Uterus (tissue), 4 donors: ENCODE measurements around the gene KLK2. TPM values are rescaled to one million over a fixed set of nuclear protein-coding genes. Genes with fewer than 3 reads are reported as not detected.

Experiments
- DNase-seq, 2 donors: peaks; one replicate each; pipeline ENCODE4 v3.0.0-alpha.2; 2019 to 2020
- H3K27ac ChIP-seq, 2 donors: fragments of 200-600 bp; sonication (generic); 1 replicate in 1 of 2; 2 replicates in 1 of 2; pipeline ENCODE4 v1.5.1; 2016 to 2018
- H3K27me3 ChIP-seq, 2 donors: fragments of 200-600 bp; sonication (generic); one replicate each; pipeline ENCODE4 v1.5.1; 2018 to 2019; ENCODE audit warnings: control low read depth in 1 of 2
- H3K36me3 ChIP-seq, 2 donors: fragments of 200-600 bp; sonication (generic); one replicate each; pipeline ENCODE4 v1.5.1; 2019; ENCODE audit warnings: control low read depth in 1 of 2
- H3K4me1 ChIP-seq, 2 donors: fragments of 200-600 bp; sonication (generic); one replicate each; pipeline ENCODE4 v1.5.1; 2018 to 2019; ENCODE audit warnings: control low read depth in 1 of 2
- H3K4me3 ChIP-seq, 2 donors: fragments of 200-600 bp; sonication (generic); 1 replicate in 1 of 2; 2 replicates in 1 of 2; pipeline ENCODE4 v1.5.1; 2018 to 2019; ENCODE audit warnings: mild to moderate bottlenecking in 1 of 2
- H3K9me3 ChIP-seq, 2 donors: fragments of 200-600 bp; sonication (generic); one replicate each; pipeline ENCODE4 v1.5.1; 2019; ENCODE audit warnings: control low read depth in 1 of 2
- POLR2A ChIP-seq, 2 donors: fragments of 450-650 bp; IDR thresholded peaks; one replicate each; pipeline ENCODE4 v1.6.1; 2016; ENCODE audit warnings: antibody characterized with exemption in 2 of 2, mild to moderate bottlenecking in 1 of 2, moderate library complexity in 1 of 2
- intact Hi-C: fragments of 100-400 bp; cut with DNase I; formaldehyde crosslinking; loops from one replicate; pipeline ENCODE4 v1.15.1; 2023; ENCODE audit warnings: low total_unique reads
- total RNA-seq, 4 donors: library from RNA; depleted of rRNA in 3 of 4; stranded (reverse); fragments of >200 nt in 3 of 4; gene quantifications; one replicate each; pipeline versions ENCODE4 v1.1.0 to v1.2.4, GENCODE V29; 2014 to 2023
- TF ChIP-seq, protein P1 (sequence below), 4 experiments: fragments of 200-600 bp in 2 of 4; fragments of 450-650 bp in 2 of 4; sonication (generic) in 2 of 4; IDR thresholded peaks; one replicate each; pipeline ENCODE4 v1.5.1; 2016 to 2019; ENCODE audit warnings: antibody characterized with exemption in 4 of 4, mild to moderate bottlenecking in 2 of 4, moderate library complexity in 1 of 4
- donor health status: DM: yes; HTN: yes; CAD: no.

Gene KLK2
- total RNA-seq, 4 donors from 2014 or later = 0.41 TPM; not detected in 3

DNA sequence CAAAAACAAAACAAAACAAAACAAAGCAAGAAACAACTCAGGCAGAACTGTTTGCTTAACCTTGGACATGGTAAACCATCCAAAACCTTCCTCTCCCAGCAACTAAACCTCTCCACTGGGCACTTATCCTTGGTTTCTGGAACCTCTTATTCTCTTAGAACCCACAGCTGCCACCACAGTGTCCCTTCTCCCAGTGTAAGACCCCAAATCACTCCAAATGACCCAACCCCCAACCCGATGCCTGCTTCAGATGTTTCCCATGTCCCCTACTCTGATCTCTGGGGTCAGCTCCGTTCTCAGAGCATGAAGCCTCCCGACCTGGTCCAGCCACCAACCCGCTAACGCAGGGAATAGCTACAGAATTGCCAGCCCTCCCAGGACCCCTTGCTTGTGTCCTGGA is 972 bp downstream of the KLK2 start:
- Histone ChIP-seq H3K4me3 (no peak overlapping the region), H3K9me3 (no peaks in the 10 kb centered on the region), H3K36me3 (no peaks in the 10 kb centered on the region), H3K4me1 (no peaks in the 10 kb centered on the region), H3K27ac (no peak overlapping the region), H3K27me3 (no peaks in the 10 kb centered on the region)
- no peak for DNase-seq
- intact Hi-C loops = no loop called here
- TF ChIP-seq, protein P1, sequence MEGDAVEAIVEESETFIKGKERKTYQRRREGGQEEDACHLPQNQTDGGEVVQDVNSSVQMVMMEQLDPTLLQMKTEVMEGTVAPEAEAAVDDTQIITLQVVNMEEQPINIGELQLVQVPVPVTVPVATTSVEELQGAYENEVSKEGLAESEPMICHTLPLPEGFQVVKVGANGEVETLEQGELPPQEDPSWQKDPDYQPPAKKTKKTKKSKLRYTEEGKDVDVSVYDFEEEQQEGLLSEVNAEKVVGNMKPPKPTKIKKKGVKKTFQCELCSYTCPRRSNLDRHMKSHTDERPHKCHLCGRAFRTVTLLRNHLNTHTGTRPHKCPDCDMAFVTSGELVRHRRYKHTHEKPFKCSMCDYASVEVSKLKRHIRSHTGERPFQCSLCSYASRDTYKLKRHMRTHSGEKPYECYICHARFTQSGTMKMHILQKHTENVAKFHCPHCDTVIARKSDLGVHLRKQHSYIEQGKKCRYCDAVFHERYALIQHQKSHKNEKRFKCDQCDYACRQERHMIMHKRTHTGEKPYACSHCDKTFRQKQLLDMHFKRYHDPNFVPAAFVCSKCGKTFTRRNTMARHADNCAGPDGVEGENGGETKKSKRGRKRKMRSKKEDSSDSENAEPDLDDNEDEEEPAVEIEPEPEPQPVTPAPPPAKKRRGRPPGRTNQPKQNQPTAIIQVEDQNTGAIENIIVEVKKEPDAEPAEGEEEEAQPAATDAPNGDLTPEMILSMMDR (IDR thresholded peaks at IDR 0.05) = no peak
- TF ChIP-seq POLR2A (IDR thresholded peaks at IDR 0.05) = no peak

DNA sequence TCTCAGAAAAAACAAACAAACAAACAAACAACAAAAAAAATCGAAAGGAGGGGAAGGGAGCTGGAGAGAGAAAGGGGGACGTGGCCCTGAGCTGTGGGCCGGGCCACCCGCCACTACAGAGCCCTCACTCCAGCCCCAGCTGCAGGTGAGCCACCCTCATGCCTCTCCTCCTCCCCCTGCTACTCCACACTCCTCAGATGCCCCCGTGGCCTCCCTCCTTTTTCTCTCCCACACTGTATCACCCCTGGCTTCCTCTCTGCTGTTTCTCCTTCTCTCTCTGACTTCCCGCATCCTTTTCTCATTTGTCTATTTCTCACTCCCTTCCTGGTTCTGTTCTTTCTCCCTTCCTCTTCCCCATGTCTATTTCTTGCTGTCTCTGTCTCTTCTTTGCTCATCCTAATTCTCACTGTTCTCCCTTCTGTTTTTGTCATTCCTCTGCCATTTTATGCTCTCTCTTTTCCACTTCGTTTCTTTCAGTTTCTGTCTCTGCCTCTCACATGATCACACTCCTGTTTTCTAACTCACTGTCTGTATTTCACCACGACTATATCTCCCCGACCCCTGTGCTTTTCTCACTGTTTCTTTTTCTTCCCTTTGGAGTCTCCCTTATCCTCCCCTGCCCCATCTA is 2.7 kb downstream of the KLK2 start:
- Histone ChIP-seq H3K4me3 (no peak overlapping the region), H3K27me3 (no peaks in the 10 kb centered on the region), H3K36me3 (no peaks in the 10 kb centered on the region), H3K9me3 (no peaks in the 10 kb centered on the region), H3K27ac (no peak overlapping the region), H3K4me1 (no peaks in the 10 kb centered on the region)
- intact Hi-C loops = no loop called here
- no peak for DNase-seq
- TF ChIP-seq, protein P1 (IDR thresholded peaks at IDR 0.05) = no peak
- no peak for TF ChIP-seq POLR2A (IDR thresholded peaks at IDR 0.05)

DNA sequence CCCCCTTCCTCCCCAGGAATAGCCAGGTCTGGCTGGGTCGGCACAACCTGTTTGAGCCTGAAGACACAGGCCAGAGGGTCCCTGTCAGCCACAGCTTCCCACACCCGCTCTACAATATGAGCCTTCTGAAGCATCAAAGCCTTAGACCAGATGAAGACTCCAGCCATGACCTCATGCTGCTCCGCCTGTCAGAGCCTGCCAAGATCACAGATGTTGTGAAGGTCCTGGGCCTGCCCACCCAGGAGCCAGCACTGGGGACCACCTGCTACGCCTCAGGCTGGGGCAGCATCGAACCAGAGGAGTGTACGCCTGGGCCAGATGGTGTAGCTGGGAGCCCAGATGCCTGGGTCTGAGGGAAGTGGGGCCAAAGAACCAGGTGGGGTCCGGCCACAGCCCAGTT is 3.2 kb downstream of the KLK2 start:
- no peaks in the 10 kb centered on the region for H3K36me3 ChIP-seq
- H3K4me3 ChIP-seq = no peak overlapping the region
- no peaks in the 10 kb centered on the region for H3K4me1 ChIP-seq
- H3K9me3 ChIP-seq = no peaks in the 10 kb centered on the region
- H3K27me3 ChIP-seq = no peaks in the 10 kb centered on the region
- H3K27ac ChIP-seq = no peak overlapping the region
- intact Hi-C loops = no loop called here
- no peak for TF ChIP-seq POLR2A (IDR thresholded peaks at IDR 0.05)
- TF ChIP-seq, protein P1 (IDR thresholded peaks at IDR 0.05) = no peak
- no peak for DNase-seq

DNA sequence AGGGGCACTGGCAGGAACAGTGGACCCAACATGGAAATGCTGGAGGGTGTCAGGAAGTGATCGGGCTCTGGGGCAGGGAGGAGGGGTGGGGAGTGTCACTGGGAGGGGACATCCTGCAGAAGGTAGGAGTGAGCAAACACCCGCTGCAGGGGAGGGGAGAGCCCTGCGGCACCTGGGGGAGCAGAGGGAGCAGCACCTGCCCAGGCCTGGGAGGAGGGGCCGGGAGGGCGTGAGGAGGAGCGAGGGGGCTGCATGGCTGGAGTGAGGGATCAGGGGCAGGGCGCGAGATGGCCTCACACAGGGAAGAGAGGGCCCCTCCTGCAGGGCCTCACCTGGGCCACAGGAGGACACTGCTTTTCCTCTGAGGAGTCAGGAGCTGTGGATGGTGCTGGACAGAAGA is 4.1 kb downstream of the KLK2 start:
- no peak overlapping the region for H3K4me3 ChIP-seq
- intact Hi-C loops = no loop called here
- no peak overlapping the region for H3K27ac ChIP-seq
- no peak for TF ChIP-seq POLR2A (IDR thresholded peaks at IDR 0.05)
- TF ChIP-seq, protein P1 (IDR thresholded peaks at IDR 0.05) = no peak
- H3K27me3 ChIP-seq = no peaks in the 10 kb centered on the region
- no peaks in the 10 kb centered on the region for H3K36me3 ChIP-seq
- H3K4me1 ChIP-seq = no peaks in the 10 kb centered on the region
- DNase-seq = no peak
- H3K9me3 ChIP-seq = no peaks in the 10 kb centered on the region

DNA sequence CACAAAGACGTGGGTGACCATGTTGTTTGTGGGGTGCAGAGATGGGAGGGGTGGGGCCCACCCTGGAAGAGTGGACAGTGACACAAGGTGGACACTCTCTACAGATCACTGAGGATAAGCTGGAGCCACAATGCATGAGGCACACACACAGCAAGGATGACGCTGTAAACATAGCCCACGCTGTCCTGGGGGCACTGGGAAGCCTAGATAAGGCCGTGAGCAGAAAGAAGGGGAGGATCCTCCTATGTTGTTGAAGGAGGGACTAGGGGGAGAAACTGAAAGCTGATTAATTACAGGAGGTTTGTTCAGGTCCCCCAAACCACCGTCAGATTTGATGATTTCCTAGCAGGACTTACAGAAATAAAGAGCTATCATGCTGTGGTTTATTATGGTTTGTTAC is 5.6 kb downstream of the KLK2 start:
- Histone ChIP-seq H3K9me3 (no peaks in the 10 kb centered on the region), H3K4me3 (no peak overlapping the region), H3K36me3 (no peaks in the 10 kb centered on the region), H3K27me3 (no peaks in the 10 kb centered on the region), H3K27ac (no peak overlapping the region), H3K4me1 (no peaks in the 10 kb centered on the region)
- intact Hi-C loops = no loop called here
- TF ChIP-seq, protein P1 (IDR thresholded peaks at IDR 0.05) = no peak
- no peak for TF ChIP-seq POLR2A (IDR thresholded peaks at IDR 0.05)
- no peak for DNase-seq
